HG02870 (cell line): ENCODE data around the gene KRT32.

Source experiments
- ATAC-seq: cut with Tn5 transposase; IDR thresholded peaks from one replicate; pipeline ENCODE4 v1.9.1; 2021; ENCODE audit warnings: mild to moderate bottlenecking, moderate library complexity; ENCODE audit not compliant: unreplicated experiment

Gene KRT32

DNA sequence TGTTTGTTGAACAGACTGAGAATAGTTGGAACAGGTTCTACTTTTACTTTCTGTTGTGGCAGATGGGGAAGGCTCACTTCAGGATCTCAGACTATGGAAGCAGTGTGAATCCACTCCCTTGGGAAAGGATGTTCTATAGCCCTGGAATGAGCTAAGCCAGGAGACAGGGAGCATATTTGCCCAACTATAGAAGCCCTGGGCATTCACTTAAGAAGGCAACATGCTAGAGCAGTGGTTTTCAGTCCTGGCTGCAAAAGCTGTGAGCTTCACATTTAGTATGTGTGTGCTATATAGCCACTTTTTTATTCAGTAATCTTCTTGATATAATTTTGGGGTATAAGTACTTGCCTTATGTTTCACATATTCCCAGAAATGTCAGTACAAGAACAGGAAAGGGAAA lies 1.2 kb upstream of the KRT32 start:
- ATAC-seq = no peak

GRCh38 chr17:41467561-41467960 lies 375 bp upstream of the KRT32 start:
- no peak for ATAC-seq

- no peak for ATAC-seq
Measured at GRCh38 chr17:41464682-41465081, 2.5 kb downstream of the KRT32 start.

DNA sequence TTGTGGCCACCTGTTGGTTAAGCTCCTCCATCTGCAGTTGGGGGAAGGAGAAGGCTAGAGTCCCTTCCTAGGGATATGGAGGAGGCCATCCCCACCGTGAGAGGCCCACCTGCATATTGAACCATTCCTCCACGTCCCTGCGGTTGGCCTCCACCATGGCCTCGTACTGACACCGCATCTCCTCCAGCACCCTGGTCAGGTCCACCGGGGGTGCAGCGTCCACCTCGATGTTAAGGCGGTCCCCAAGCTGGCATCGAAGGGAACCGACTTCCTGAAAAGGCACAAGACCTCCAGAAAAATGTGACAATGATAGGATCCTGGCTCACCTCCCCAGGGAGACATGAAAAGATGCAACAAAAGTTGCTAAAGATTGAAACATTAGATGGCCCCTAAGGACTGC lies 3.0 kb downstream of the KRT32 start:
- no peak for ATAC-seq

- ATAC-seq = no peak
Measured at GRCh38 chr17:41463746-41464145, 3.4 kb downstream of the KRT32 start.

GRCh38 chr17:41462705-41463104 lies 4.5 kb downstream of the KRT32 start:
- no peak for ATAC-seq

- ATAC-seq = no peak
Measured at GRCh38 chr17:41457676-41458075, 9.5 kb downstream of the KRT32 start.

DNA sequence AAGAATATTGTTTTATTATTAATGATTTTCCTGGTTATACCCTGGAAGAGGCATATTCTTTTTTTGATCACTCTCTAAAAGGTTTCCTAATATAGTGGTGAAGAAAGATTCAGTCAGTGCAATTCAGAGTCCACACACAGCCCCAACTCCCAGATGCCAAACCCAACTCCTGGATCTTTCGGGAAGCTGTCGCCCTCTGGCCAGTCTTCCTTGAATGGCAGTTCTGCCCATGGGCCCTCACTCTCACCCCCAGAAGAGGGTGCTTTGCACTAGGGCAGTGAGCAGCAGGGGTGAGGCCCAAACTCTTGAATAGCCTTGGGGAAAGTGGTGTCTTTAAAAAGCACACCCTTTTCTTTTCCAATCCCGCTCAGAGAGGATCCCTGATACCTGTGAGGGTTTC lies 11.0 kb downstream of the KRT32 start:
- no peak for ATAC-seq

- ATAC-seq = no peak
Measured at GRCh38 chr17:41455236-41455635, 11.9 kb downstream of the KRT32 start.

- ATAC-seq = no peak
Measured at GRCh38 chr17:41453066-41453465, 14.1 kb downstream of the KRT32 start.

- no peak for ATAC-seq
Measured at GRCh38 chr17:41452281-41452680, 14.9 kb downstream of the KRT32 start.

DNA sequence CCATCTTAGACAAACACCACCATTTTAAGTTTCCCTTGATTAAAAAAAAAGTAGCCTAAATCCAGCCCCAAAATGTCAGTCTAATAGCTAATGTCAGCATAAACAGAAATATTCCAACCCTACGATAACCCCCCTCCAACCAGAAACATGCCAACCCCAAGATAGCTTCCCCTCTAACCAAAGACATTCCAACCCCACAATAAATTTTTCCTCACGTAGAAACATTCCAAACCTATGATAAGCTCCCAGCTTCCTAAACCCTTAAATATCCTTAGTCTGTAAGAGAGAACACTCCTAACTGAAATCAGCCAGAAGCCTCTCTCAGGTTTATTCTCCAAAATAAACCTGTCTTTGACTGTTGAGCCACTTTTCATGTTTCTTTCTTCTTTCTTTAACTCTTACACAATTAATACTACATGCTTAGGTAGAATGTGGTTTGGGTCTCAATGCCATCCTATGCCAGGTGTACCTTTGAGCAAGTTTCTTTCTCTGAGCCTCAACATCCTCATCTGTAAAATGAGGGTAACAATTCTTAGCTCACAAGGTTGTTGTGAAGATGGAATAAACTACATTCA lies 15.9 kb downstream of the KRT32 start:
- no peak for ATAC-seq

- ATAC-seq = no peak
Measured at GRCh38 chr17:41449008-41449407, 18.2 kb downstream of the KRT32 start.

DNA sequence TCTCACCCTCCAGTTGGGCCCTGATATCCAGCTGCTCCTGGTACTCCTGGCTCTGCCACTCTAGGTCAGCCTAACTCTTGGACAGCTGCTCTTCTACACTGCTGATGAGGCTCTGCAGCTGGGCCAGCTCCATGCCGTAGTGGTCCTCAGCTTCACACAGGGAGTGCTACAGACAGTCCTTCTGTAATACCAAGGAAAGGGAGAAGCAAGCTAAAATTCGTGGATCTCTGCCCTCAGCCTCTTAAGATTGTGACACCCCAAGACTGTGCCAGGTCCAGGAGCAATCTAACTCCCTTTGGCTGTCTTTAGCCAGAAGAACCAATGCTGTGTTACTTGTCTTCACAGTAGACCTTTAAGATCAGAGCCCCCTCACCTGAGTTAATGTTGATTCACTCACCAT lies 18.7 kb downstream of the KRT32 start:
- no peak for ATAC-seq

DNA sequence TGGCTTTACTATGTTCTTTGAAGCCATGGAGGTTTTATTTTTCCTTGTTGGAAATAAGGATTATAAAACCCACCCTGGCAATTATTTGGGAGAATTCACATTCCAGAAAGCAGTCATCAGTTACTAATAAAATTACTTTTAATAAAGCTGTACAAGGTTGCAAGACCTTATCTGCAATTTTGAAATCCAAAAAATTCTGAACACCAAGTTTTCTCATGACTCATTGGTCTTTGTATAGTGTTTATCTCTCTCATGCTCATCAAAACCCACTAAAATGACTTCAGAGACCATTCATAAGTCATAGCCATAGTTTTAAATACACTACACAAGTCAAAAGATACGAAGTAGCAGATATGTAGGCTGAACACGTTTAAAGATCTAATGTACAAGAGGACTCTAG lies 20.4 kb downstream of the KRT32 start:
- ATAC-seq = no peak

DNA sequence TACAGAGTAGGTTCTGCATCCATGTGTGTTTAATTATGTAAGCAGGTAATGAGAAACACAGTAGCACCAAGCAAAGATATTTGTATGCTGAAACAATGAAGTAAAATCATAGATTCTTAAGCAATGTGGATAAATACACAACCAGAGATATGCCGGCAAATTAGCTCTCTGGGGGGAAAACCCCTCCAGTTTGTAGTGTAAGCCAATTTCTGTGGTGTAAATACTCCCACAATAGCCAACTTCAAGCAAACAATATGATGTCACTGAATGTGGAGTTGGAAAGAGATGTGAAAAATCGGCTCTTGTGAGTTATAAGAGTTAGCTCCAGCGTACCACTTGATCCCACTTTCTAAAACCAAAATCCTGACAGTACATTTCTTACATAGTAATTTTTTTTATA lies 22.5 kb downstream of the KRT32 start:
- ATAC-seq = no peak

DNA sequence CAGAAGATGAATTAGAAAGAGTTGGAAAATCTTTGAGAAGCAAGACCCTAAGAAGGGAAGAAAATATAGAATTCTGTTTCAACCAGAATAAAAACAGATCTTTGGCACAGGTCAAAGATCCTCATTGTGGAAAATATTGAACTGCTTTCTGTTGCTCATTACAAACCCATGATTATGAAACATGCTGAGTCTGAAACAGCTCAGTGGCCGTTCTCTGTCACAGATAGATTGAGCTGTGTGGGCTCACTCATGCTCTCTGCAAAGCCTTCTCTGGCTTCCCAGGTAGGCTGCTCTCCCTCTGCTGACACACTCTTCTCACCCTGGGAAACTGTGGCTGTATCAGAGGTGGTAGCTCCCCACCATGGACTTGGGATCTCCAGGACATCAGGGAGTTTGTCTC lies 23.0 kb downstream of the KRT32 start:
- ATAC-seq = no peak

DNA sequence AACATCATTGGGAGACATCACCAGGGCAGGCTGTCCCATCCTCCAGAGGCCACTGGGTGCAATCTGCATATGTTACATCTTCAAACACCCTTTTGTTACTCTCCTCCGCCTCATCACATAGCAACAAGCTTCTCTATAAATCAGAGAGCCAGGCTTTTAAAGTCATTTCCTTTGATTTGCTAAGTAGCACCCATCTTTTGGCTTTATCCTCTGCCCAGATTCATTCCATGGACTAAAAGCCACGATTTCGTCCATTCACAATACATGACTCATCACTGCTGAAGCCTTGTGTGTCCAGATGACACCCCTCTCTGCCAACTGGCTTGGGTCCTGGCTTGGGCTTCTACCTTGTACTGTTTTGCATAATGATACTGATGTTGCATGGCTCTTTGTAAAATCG lies 24.4 kb downstream of the KRT32 start:
- ATAC-seq = no peak

- no peak for ATAC-seq
Measured at GRCh38 chr17:41440531-41441033, 26.6 kb downstream of the KRT32 start, which contains the start of gene KRT38. Gene KRT38 (minus strand): TSS chr17:41440983. CDS start chr17:41440921, 62 bp downstream.

DNA sequence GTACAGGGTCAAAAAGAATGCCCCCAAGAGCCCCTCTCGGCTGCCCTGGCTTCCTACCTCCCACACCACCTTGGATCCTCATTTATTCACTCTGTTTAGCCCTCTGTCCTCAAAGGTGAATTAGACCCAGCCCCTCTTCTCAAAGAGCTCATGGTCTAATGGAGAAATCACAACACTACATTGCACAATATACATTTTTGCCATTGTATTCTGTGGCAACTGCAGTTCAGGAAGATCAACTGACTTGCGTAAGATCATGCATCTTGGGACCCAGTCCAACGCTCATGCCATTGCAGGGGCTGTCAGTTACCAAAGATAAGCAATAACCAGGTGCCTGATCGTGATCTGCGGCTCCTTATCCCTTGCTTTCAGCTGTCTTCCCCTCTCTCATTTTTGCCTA lies 27.8 kb downstream of the KRT32 start:
- no peak for ATAC-seq

DNA sequence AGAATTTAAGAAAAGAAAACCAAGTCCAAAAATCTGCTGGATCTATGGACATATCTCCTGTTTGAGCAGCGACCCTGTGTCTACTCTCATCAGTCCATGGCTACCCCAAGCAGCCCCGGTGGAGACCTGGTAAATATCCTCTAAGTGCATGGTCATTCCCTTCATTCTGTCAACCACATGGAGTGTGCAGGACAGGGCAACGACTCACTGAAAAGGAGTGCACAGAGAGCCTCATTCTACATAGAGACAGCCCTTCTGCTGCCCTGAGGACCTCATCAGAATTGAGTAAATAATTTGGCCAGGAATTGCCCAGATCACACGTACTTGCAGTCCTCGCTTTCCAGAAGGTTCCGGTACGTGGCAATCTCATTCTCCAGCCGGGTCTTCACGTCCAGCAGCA lies 29.4 kb downstream of the KRT32 start:
- no peak for ATAC-seq

- ATAC-seq = no peak
Measured at GRCh38 chr17:41437254-41437653, 29.9 kb downstream of the KRT32 start.

DNA sequence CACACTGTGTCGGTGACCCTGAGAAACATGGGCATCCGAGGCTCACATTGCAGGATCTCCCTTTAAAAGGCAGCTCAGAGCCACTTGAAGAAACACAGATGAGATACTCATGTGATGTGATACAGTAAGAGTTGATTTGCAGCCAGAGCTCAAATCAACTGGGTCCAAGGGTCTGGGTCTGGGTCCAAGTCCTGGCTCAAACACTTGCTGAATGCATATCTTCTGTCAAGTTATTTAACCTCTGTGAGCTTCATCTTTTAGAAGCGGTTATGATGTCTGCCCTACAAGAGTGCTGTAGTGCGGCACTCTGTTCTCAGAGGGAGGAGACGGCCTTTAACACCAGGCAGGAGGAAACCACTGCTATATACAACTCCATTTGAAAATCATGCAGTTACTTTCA lies 32.8 kb downstream of the KRT32 start:
- ATAC-seq = no peak
